ENCODE measurements around the gene POM121L12. TPM values are rescaled to one million over a fixed set of nuclear protein-coding genes. Genes with fewer than 3 reads are reported as not detected.
A peak's percentile ranks its signal among the peaks of the same experiment; 100 is the strongest.

The POM121L12 gene
- not detected for total RNA-seq
- long read RNA-seq = 0 reads

GRCh38 chr7:53035499-53036412 is at the start of gene POM121L12:
TSS of gene POM121L12 (plus strand) at chr7:53035633. CDS start at chr7:53035672, 39 bp downstream.
- ATAC-seq (no peak), DNase-seq (ENCODE audit: missing footprints) (no peak)
- intact Hi-C loops (cut with DNase I) = no loop called here

- intact Hi-C loops (cut with DNase I) = no loop called here
- DNase-seq (ENCODE audit: missing footprints) = no peak
- no peak for ATAC-seq
These were observed 43.4 kb upstream of the POM121L12 start for GRCh38 chr7:52992001-52992400.

GRCh38 chr7:52992479-52993162 is 42.8 kb upstream of the POM121L12 start:
- ATAC-seq (peak; percentile 79), DNase-seq (ENCODE audit: missing footprints) (no peak)
- intact Hi-C loops (cut with DNase I) = no loop called here

GRCh38 chr7:52995676-52996075 is 39.8 kb upstream of the POM121L12 start:
- intact Hi-C loops (cut with DNase I) = no loop called here
- ATAC-seq (no peak), DNase-seq (ENCODE audit: missing footprints) (no peak)

GRCh38 chr7:53001221-53001620 is 34.2 kb upstream of the POM121L12 start:
- ATAC-seq (no peak), DNase-seq (ENCODE audit: missing footprints) (no peak)
- intact Hi-C loops (cut with DNase I) = no loop called here

GRCh38 chr7:53002389-53002788 is 33.0 kb upstream of the POM121L12 start:
- ATAC-seq = no peak
- no peak for DNase-seq (ENCODE audit: missing footprints)
- intact Hi-C loops (cut with DNase I) = no loop called here

- intact Hi-C loops (cut with DNase I) = no loop called here
- no peak for ATAC-seq
These were observed 31.6 kb upstream of the POM121L12 start for GRCh38 chr7:53003653-53004445.

GRCh38 chr7:53013925-53014324 is 21.5 kb upstream of the POM121L12 start:
- no peak for ATAC-seq
- intact Hi-C loops (cut with DNase I) = no loop called here
- DNase-seq (ENCODE audit: missing footprints) = no peak

More at GRCh38 chr7:53003653-53004445, 31.6 kb upstream of the POM121L12 start:
- DNase-seq (ENCODE audit: missing footprints) = peak; percentile 50

GRCh38 chr7:53015463-53015862 is 20.0 kb upstream of the POM121L12 start:
- intact Hi-C loops (cut with DNase I) = no loop called here
- no peak for DNase-seq (ENCODE audit: missing footprints)
- ATAC-seq = no peak

GRCh38 chr7:53022893-53023292 is 12.5 kb upstream of the POM121L12 start:
- ATAC-seq (no peak), DNase-seq (ENCODE audit: missing footprints) (no peak)
- intact Hi-C loops (cut with DNase I) = no loop called here

GRCh38 chr7:53048638-53049037 is 13.2 kb downstream of the POM121L12 start:
- ATAC-seq = no peak
- no peak for DNase-seq (ENCODE audit: missing footprints)
- intact Hi-C loops (cut with DNase I) = no loop called here

GRCh38 chr7:53050433-53050832 is 15.0 kb downstream of the POM121L12 start:
- no peak for DNase-seq (ENCODE audit: missing footprints)
- intact Hi-C loops (cut with DNase I) = no loop called here
- no peak for ATAC-seq

GRCh38 chr7:53059591-53059990 is 24.2 kb downstream of the POM121L12 start:
- ATAC-seq = no peak
- DNase-seq (ENCODE audit: missing footprints) = no peak
- intact Hi-C loops (cut with DNase I) = no loop called here

GRCh38 chr7:53060066-53060465 is 24.6 kb downstream of the POM121L12 start:
- intact Hi-C loops (cut with DNase I) = no loop called here
- no peak for ATAC-seq

GRCh38 chr7:53062796-53063195 is 27.4 kb downstream of the POM121L12 start:
- DNase-seq (ENCODE audit: missing footprints) (no peak), ATAC-seq (no peak)
- intact Hi-C loops (cut with DNase I) = no loop called here

More at GRCh38 chr7:53060066-53060465, 24.6 kb downstream of the POM121L12 start:
- no peak for DNase-seq (ENCODE audit: missing footprints)

GRCh38 chr7:53068673-53069072 is 33.2 kb downstream of the POM121L12 start:
- no peak for DNase-seq (ENCODE audit: missing footprints)
- intact Hi-C loops (cut with DNase I) = no loop called here

GRCh38 chr7:53070883-53071282 is 35.5 kb downstream of the POM121L12 start:
- intact Hi-C loops (cut with DNase I) = no loop called here
- no peak for DNase-seq (ENCODE audit: missing footprints)
- no peak for ATAC-seq

More at GRCh38 chr7:53068673-53069072, 33.2 kb downstream of the POM121L12 start:
- ATAC-seq = no peak
